Esophagus muscularis mucosa (tissue), 3 donors: ENCODE measurements around the gene REL.

ENCODE experiments used
- CTCF ChIP-seq, 3 experiments: fragments of 200-600 bp in 2 of 3; fragments of 450-650 bp in 1 of 3; sonication (generic) in 2 of 3; IDR thresholded peaks; one replicate each; pipeline ENCODE4 v1.5.1; 2017 to 2019; ENCODE audit warnings: antibody characterized with exemption in 3 of 3, mild to moderate bottlenecking in 2 of 3, moderate library complexity in 1 of 3
- POLR2A ChIP-seq: fragments of 450-650 bp; IDR thresholded peaks from one replicate; pipeline ENCODE4 v1.6.1; 2017; ENCODE audit warnings: antibody characterized with exemption, moderate library complexity, mild to moderate bottlenecking, low read depth

- TF ChIP-seq CTCF (IDR thresholded peaks at IDR 0.05) = no peak
- TF ChIP-seq POLR2A = no peak
Observed at GRCh38 chr2:60899892-60900249, 18.5 kb downstream of the REL start.
